Lower lobe of right lung (tissue), 2 donors: ENCODE measurements around the gene SHOC2. TPM values are rescaled to one million over a fixed set of nuclear protein-coding genes. Genes with fewer than 3 reads are reported as not detected.

Experiments used
- ATAC-seq, 2 donors: fragments of 200-7000 bp; cut with Tn5 transposase; one replicate each; pipeline ENCODE4 v1.9.1; 2020 to 2022; ENCODE audit warnings: mild to moderate bottlenecking in 2 of 2, moderate library complexity in 2 of 2
- DNase-seq: peaks from one replicate; pipeline ENCODE4 v3.0.0-alpha.2; 2020
- H3K27ac ChIP-seq: fragments of 200-600 bp; one replicate; pipeline ENCODE4 v1.8.0; 2022
- H3K27me3 ChIP-seq: fragments of 200-600 bp; one replicate; pipeline ENCODE4 v1.8.0; 2022; ENCODE audit warnings: low read depth
- H3K36me3 ChIP-seq: fragments of 200-600 bp; one replicate; pipeline ENCODE4 v1.8.0; 2022; ENCODE audit warnings: mild to moderate bottlenecking
- H3K4me1 ChIP-seq: fragments of 200-600 bp; one replicate; pipeline ENCODE4 v1.8.0; 2022
- H3K4me3 ChIP-seq: fragments of 200-600 bp; one replicate; pipeline ENCODE4 v1.8.0; 2022; ENCODE audit warnings: mild to moderate bottlenecking
- H3K9me3 ChIP-seq: fragments of 200-600 bp; one replicate; pipeline ENCODE4 v1.8.0; 2022
- intact Hi-C: fragments of 100-400 bp; cut with DNase I; formaldehyde crosslinking; loops from one replicate; pipeline ENCODE4 v1.11.0; 2022
- long read RNA-seq: library from polyadenylated mRNA; unstranded; transcript quantifications from one replicate; pipeline ENCODE4 v2.0.0, GENCODE V29; 2021
- total RNA-seq: library from RNA; stranded (reverse); fragmentation: NEBNext Ultra II Directional; extraction: Animal tissue kit (Norgen Biotek cat#: 25700); gene quantifications from one replicate; pipeline ENCODE4 v1.2.1, GENCODE V29; 2021
- TF ChIP-seq, protein P1 (sequence below): fragments of 200-600 bp; IDR thresholded peaks from one replicate; pipeline ENCODE4 v1.8.0; 2022; ENCODE audit warnings: antibody characterized with exemption, mild to moderate bottlenecking
- donor health status: DM: no; HTN: yes; CAD: no; lungs with severe emphysema.

Gene SHOC2
- total RNA-seq = 60.9 TPM
- long read RNA-seq, transcript SHOC2-202 (9 exons, 3,943 nt) = major isoform, 33 of 55 reads
- long read RNA-seq, partial matches to known transcripts = 10 of 55 reads
- long read RNA-seq, other reads (novel, unspliced or antisense) = 10 of 55 reads

- Histone ChIP-seq H3K4me1 (peaks cover 45% of the 10 kb centered on the region), H3K9me3 (no peaks in the 10 kb centered on the region), H3K36me3 (no peaks in the 10 kb centered on the region), H3K27me3 (no peaks in the 10 kb centered on the region), H3K27ac (peak within 1 kb of the TSS; percentile 98), H3K4me3 (peak within 1 kb of the TSS; percentile 71)
- ATAC-seq (peak; percentile 63 to 69), DNase-seq (peak; percentile 100)
- TF ChIP-seq, protein P1, sequence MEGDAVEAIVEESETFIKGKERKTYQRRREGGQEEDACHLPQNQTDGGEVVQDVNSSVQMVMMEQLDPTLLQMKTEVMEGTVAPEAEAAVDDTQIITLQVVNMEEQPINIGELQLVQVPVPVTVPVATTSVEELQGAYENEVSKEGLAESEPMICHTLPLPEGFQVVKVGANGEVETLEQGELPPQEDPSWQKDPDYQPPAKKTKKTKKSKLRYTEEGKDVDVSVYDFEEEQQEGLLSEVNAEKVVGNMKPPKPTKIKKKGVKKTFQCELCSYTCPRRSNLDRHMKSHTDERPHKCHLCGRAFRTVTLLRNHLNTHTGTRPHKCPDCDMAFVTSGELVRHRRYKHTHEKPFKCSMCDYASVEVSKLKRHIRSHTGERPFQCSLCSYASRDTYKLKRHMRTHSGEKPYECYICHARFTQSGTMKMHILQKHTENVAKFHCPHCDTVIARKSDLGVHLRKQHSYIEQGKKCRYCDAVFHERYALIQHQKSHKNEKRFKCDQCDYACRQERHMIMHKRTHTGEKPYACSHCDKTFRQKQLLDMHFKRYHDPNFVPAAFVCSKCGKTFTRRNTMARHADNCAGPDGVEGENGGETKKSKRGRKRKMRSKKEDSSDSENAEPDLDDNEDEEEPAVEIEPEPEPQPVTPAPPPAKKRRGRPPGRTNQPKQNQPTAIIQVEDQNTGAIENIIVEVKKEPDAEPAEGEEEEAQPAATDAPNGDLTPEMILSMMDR = no peak
- intact Hi-C loops = no loop called here
Observed at GRCh38 chr10:110919349-110919931, at the start of gene SHOC2. Gene SHOC2, plus strand, starts transcription at chr10:110919604. Its CDS starts 44,755 bp downstream, at chr10:110964359.

GRCh38 chr10:110870823-110871297 is 48.5 kb upstream of the SHOC2 start:
- Histone ChIP-seq H3K4me3 (peak overlapping the region; percentile 82), H3K4me1 (peaks cover 46% of the 10 kb centered on the region), H3K9me3 (no peaks in the 10 kb centered on the region), H3K27ac (peak overlapping the region; percentile 97), H3K27me3 (no peaks in the 10 kb centered on the region), H3K36me3 (no peaks in the 10 kb centered on the region)
- ATAC-seq (no peak), DNase-seq (no peak)
- TF ChIP-seq, protein P1 = no peak
- intact Hi-C loops = no loop called here

DNA sequence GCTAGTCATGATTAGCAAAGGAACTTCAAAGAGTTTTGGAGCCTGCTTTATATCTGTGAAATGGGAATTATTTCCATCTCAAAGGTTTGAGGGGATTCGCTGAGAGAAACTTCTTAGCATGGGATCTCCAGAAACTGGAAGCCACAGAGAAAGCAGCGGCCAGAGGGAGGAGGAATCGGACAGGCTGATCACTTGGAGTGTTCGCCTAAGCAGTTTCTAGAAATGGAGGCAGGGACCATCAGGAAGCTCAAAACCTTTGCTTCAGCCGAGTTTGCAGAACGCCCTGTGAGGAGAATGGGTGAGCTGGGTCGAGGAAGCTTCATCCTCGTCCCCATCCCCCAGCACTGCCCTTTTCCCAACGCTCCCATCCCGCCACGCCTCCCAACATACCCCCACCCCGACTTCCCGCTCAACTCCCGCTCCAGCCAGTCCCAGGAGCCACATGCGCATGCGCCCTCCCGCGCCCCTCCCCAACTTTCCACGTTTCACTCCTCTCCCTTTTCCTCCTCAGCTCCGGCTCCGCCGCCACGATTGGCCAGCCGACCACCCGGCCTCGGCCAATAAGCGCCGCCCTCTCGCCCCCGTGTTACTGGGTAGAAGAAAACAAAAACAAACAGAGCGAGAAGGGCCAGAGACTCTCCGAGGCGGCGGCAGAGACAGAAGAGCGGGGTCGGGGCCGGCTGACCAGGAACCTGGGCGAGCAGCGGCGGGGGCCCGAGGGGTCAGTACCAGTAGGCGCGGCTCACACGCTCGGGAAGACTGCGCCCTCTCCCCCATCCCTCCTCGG is 47.9 kb upstream of the SHOC2 start, which contains the start of gene PDCD4:
Gene PDCD4 (plus strand): TSS at position 631 of the 787 bp plus-strand sequence. CDS start 4,100 bp downstream, outside the sequence.
- DNase-seq (peak; percentile 99), ATAC-seq (peak; percentile 97)
- Histone ChIP-seq H3K4me3 (peak within 1 kb of the TSS; percentile 82), H3K36me3 (peaks cover 4% of the 10 kb centered on the region), H3K27ac (peak within 1 kb of the TSS; percentile 97), H3K27me3 (no peaks in the 10 kb centered on the region), H3K9me3 (no peaks in the 10 kb centered on the region), H3K4me1 (peaks cover 42% of the 10 kb centered on the region)
- intact Hi-C loops = no loop called here
- TF ChIP-seq, protein P1 = no peak

GRCh38 chr10:110872145-110872983 is 47.0 kb upstream of the SHOC2 start:
- DNase-seq = peak; percentile 86
- intact Hi-C loops = no loop called here
- TF ChIP-seq, protein P1 = peak; percentile 12
- peak overlapping the region; percentile 97 for H3K27ac ChIP-seq
- peak overlapping the region; percentile 82 for H3K4me3 ChIP-seq
- peaks cover 41% of the 10 kb centered on the region for H3K4me1 ChIP-seq
- ATAC-seq = peak; percentile 87 to 90
- H3K36me3 ChIP-seq = peaks cover 12% of the 10 kb centered on the region
- H3K27me3 ChIP-seq = no peaks in the 10 kb centered on the region
- no peaks in the 10 kb centered on the region for H3K9me3 ChIP-seq
